Measurements from ENCODE around the gene ADORA1. TPM values are rescaled to one million over a fixed set of nuclear protein-coding genes. Genes with fewer than 3 reads are reported as not detected.
A peak's percentile ranks its signal among the peaks of the same experiment; 100 is the strongest.

ADORA1 gene
- total and polyA plus RNA-seq, 2 donors (not counting 3 experiments of a cell fraction or from before 2014, with no cell fraction given) = 0.15 TPM; not detected in 1

GRCh38 chr1:203172184-203173010, 44.9 kb downstream of the ADORA1 start:
- no peaks in the 10 kb centered on the region for H4K20me1 ChIP-seq (replicated peaks; ENCODE audit: control insufficient read depth, extremely low read depth, insufficient read depth, low read length)
- dilution Hi-C loops (cut with MboI; ENCODE audit: extremely low pct_ligation_motif_present, low sequenced_read_pairs) = no loop called here
- H3K36me3 ChIP-seq (ENCODE audit: control insufficient read depth in 2 of 2, extremely low read depth in 1 of 2, insufficient read depth in 2 of 2, low read length in 2 of 2) = no peaks in the 10 kb centered on the region
- TF ChIP-seq GATA2 (IDR thresholded peaks at IDR 0.05; ENCODE audit: insufficient read depth, insufficient read length, low read depth, low read length) (no peak), CTCF (IDR thresholded peaks at IDR 0.05; ENCODE audit: extremely low read depth in 1 of 2, insufficient read depth in 1 of 2, low read depth in 1 of 2, low read length in 2 of 2) (peak; percentile 84 to 96), EZH2 (IDR thresholded peaks at IDR 0.05; ENCODE audit: borderline replicate concordance, low read depth, low read length, severe bottlenecking) (no peak)
- no peaks in the 10 kb centered on the region for H3K79me2 ChIP-seq (ENCODE audit: control insufficient read depth, insufficient read depth, low read length)
- peak; percentile 51 for DNase-seq (ENCODE audit: low read depth, low spot score)
- no peak overlapping the region for H3K27ac ChIP-seq (ENCODE audit: insufficient read depth, low read depth, low read length)
- ChIA-PET CTCF (interaction anchor here (0.9 to 6.6 kb wide), 33 partner anchors 10 to 136 kb away, joined by 3 to 317 read pairs (median 7); partner anchors contain the start of gene ADORA1), POLR2A (interaction anchor here (1.6 kb wide), 1 partner anchor 55 kb away, joined by 3 read pairs; no protein-coding TSS in a partner anchor)
- no peaks in the 10 kb centered on the region for H3K4me1 ChIP-seq (ENCODE audit: control insufficient read depth, extremely low read depth, insufficient read depth, low read length)
- H3K27me3 ChIP-seq (ENCODE audit: control insufficient read depth in 2 of 2, insufficient read depth in 2 of 2, low read length in 2 of 2) = no peaks in the 10 kb centered on the region
- H3K4me2 ChIP-seq (ENCODE audit: insufficient read depth, low read length) = no peak overlapping the region
- intact Hi-C loops (cut with micrococcal nuclease) = loop anchor here (1.0 kb wide), 3 partner anchors 44 to 133 kb away; no protein-coding TSS in a partner anchor
- no peaks in the 10 kb centered on the region for H3K9me3 ChIP-seq (replicated peaks; ENCODE audit: control insufficient read depth, insufficient read depth, low read length)
- FAIRE-seq = peak; percentile 18
- no peak overlapping the region for H2AFZ ChIP-seq (ENCODE audit: low read depth, low read length)
- no TSS peak for BruUV-seq (replicated peaks)
- no peaks in the 10 kb centered on the region for H3K9me1 ChIP-seq (replicated peaks; ENCODE audit: control insufficient read depth, extremely low read depth, insufficient read depth, low read length)
- no peak overlapping the region for H3K9ac ChIP-seq (replicated peaks; ENCODE audit: extremely low read depth, insufficient read depth, low read length)
- no peak overlapping the region for H3K4me3 ChIP-seq (replicated peaks in 1 of 3; ENCODE audit: insufficient read depth in 1 of 3, low read depth in 1 of 3, low read length in 3 of 3)
